Thoracic aorta (tissue), 2 donors: ENCODE results near the gene RTKN2. TPM values are rescaled to one million over a fixed set of nuclear protein-coding genes. Genes with fewer than 3 reads are reported as not detected.

Source experiments
- ATAC-seq: fragments of 150-250 bp; one replicate; pipeline ENCODE4 v1.8.0; 2017; ENCODE audit warnings: low read depth; ENCODE audit not compliant: insufficient number of reproducible peaks, low FRiP score
- DNase-seq: peaks from one replicate; pipeline ENCODE4 v3.0.0-alpha.2; 2020; ENCODE audit warnings: low spot score
- H3K27ac ChIP-seq, 2 donors: fragments of 200-600 bp; sonication (generic); 1 replicate in 1 of 2; 2 replicates in 1 of 2; pipeline ENCODE4 v1.5.1; 2016; ENCODE audit warnings: mild to moderate bottlenecking in 2 of 2, moderate library complexity in 2 of 2
- H3K27me3 ChIP-seq: fragments of 200-600 bp; sonication (generic); replicated peaks from 2 replicates; pipeline ENCODE4 v1.6.0; 2016; ENCODE audit warnings: mild to moderate bottlenecking; ENCODE audit not compliant: insufficient read depth
- H3K36me3 ChIP-seq: fragments of 200-600 bp; sonication (generic); one replicate; pipeline ENCODE4 v1.5.1; 2016
- H3K4me1 ChIP-seq, 2 donors: fragments of 200-600 bp; sonication (generic); 1 replicate in 1 of 2; 2 replicates in 1 of 2; pipeline versions ENCODE4 v1.5.1 to v1.6.0; 2016; ENCODE audit warnings: low read depth in 2 of 2, mild to moderate bottlenecking in 1 of 2; ENCODE audit not compliant: control insufficient read depth in 1 of 2
- H3K4me3 ChIP-seq: fragments of 200-600 bp; sonication (generic); 2 replicates; pipeline ENCODE4 v1.5.1; 2016; ENCODE audit warnings: mild to moderate bottlenecking
- H3K9me3 ChIP-seq: fragments of 200-600 bp; sonication (generic); 2 replicates; pipeline ENCODE4 v1.5.1; 2016
- CTCF ChIP-seq: fragments of 200-600 bp; sonication (generic); IDR thresholded peaks from one replicate; pipeline ENCODE4 v1.5.1; 2019; ENCODE audit warnings: antibody characterized with exemption
- total RNA-seq, 2 donors: library from RNA; depleted of rRNA; stranded (reverse); fragments of >200 nt; gene quantifications; one replicate each; pipeline versions ENCODE4 v1.1.0 to v1.2.3, GENCODE V29; 2016

RTKN2 gene
- total RNA-seq, 2 donors from 2014 or later: not detected

GRCh38 chr10:62268027-62268398 lies 631 bp downstream of the RTKN2 start:
- no peaks in the 10 kb centered on the region for H3K36me3 ChIP-seq
- H3K9me3 ChIP-seq: no peaks in the 10 kb centered on the region
- DNase-seq: no peak
- peaks cover 4 to 7% of the 10 kb centered on the region in 2 donors for H3K4me1 ChIP-seq
- peak overlapping the region; percentile 86 for H3K4me3 ChIP-seq
- H3K27me3 ChIP-seq: no peaks in the 10 kb centered on the region
- H3K27ac ChIP-seq: no peak overlapping the region
- no peak for ATAC-seq
- no peak for TF ChIP-seq CTCF

- H3K4me1 ChIP-seq: peaks cover 4 to 7% of the 10 kb centered on the region in 2 donors
- ATAC-seq (no peak), DNase-seq (no peak)
- TF ChIP-seq CTCF: no peak
- H3K27ac ChIP-seq: no peak overlapping the region
- no peaks in the 10 kb centered on the region for H3K36me3 ChIP-seq
- no peak overlapping the region for H3K4me3 ChIP-seq
- H3K9me3 ChIP-seq: no peaks in the 10 kb centered on the region
- no peaks in the 10 kb centered on the region for H3K27me3 ChIP-seq
Measured at GRCh38 chr10:62266611-62267010, 2.0 kb downstream of the RTKN2 start.

GRCh38 chr10:62266147-62266546 lies 2.5 kb downstream of the RTKN2 start:
- no peaks in the 10 kb centered on the region for H3K36me3 ChIP-seq
- no peak overlapping the region for H3K27ac ChIP-seq
- no peaks in the 10 kb centered on the region for H3K27me3 ChIP-seq
- H3K9me3 ChIP-seq: no peaks in the 10 kb centered on the region
- no peak for DNase-seq
- ATAC-seq: no peak
- no peak overlapping the region for H3K4me3 ChIP-seq
- H3K4me1 ChIP-seq: peaks cover 4 to 7% of the 10 kb centered on the region in 2 donors
- no peak for TF ChIP-seq CTCF

- DNase-seq (no peak), ATAC-seq (peak; percentile 65)
- no peaks in the 10 kb centered on the region for H3K9me3 ChIP-seq
- peak; percentile 63 for TF ChIP-seq CTCF
- H3K36me3 ChIP-seq: no peaks in the 10 kb centered on the region
- no peaks in the 10 kb centered on the region for H3K27me3 ChIP-seq
- H3K4me3 ChIP-seq: no peak overlapping the region
- no peak overlapping the region for H3K27ac ChIP-seq
- peaks cover 4 to 7% of the 10 kb centered on the region in 2 donors for H3K4me1 ChIP-seq
Measured at GRCh38 chr10:62264702-62265436, 3.8 kb downstream of the RTKN2 start.

- Histone ChIP-seq H3K36me3 (no peaks in the 10 kb centered on the region), H3K4me3 (no peak overlapping the region), H3K9me3 (no peaks in the 10 kb centered on the region), H3K27ac (no peak overlapping the region), H3K27me3 (no peaks in the 10 kb centered on the region), H3K4me1 (peaks cover 4 to 7% of the 10 kb centered on the region in 2 donors)
- DNase-seq (no peak), ATAC-seq (no peak)
- no peak for TF ChIP-seq CTCF
Measured at GRCh38 chr10:62264126-62264525, 4.5 kb downstream of the RTKN2 start.
